ENCODE data around the gene LINGO3. TPM values are rescaled to one million over a fixed set of nuclear protein-coding genes. Genes with fewer than 3 reads are reported as not detected.

The LINGO3 gene
- total and polyA plus RNA-seq, 2 of the 4 experiments (the other 2 are of a cell fraction), result not detected

- POLR2A ChIA-PET (ENCODE audit: unreplicated experiment), result no interaction called here
These were observed 27.9 kb upstream of the LINGO3 start for GRCh38 chr19:2335848-2336247.

More at GRCh38 chr19:2335848-2336247, 27.9 kb upstream of the LINGO3 start:
- Histone ChIP-seq H2BK15ac (ENCODE audit: low read depth, low read length) (no peak overlapping the region), H2BK20ac (ENCODE audit: low read depth, low read length) (no peak overlapping the region), H3K18ac (ENCODE audit: low read depth, low read length) (no peak overlapping the region), H3K9me1 (ENCODE audit: insufficient read depth, low read length) (peaks cover 13% of the 10 kb centered on the region), H2AFZ (replicated peaks; ENCODE audit: low read length, poor library complexity) (peak overlapping the region; percentile 32), H4K5ac (ENCODE audit: low read depth, low read length) (no peak overlapping the region), H4K91ac (ENCODE audit: insufficient read depth, low read depth, low read length) (no peak overlapping the region), H3K4me3 (ENCODE audit: insufficient read depth, low read depth, low read length) (no peak overlapping the region), H3K56ac (ENCODE audit: extremely low read depth, insufficient read depth, low read length) (no peak overlapping the region), H3K14ac (replicated peaks; ENCODE audit: low read depth, low read length) (no peak overlapping the region), H2AK5ac (ENCODE audit: low read depth, low read length) (no peak overlapping the region), H3K9me3 (ENCODE audit: control insufficient read depth, insufficient read depth, low read length) (no peaks in the 10 kb centered on the region), H3K23ac (ENCODE audit: low read depth, low read length) (no peak overlapping the region), H3K36me3 (ENCODE audit: control insufficient read depth, insufficient read depth, low read length) (peaks cover 6% of the 10 kb centered on the region; the same call in 1 of the 2 replicates), H2AK9ac (replicated peaks; ENCODE audit: low read depth, low read length, poor library complexity) (peak overlapping the region; percentile 42), H3K27me3 (ENCODE audit: control insufficient read depth, insufficient read depth, low read length) (no peaks in the 10 kb centered on the region), H3K79me1 (ENCODE audit: low read depth in 1 of 2, low read length in 2 of 2) (peaks cover 29 to 58% of the 10 kb centered on the region in 2 experiments), H2BK120ac (ENCODE audit: low read depth, low read length) (no peak overlapping the region), H4K20me1 (ENCODE audit: insufficient read depth, low read length) (peaks cover 39% of the 10 kb centered on the region), H2BK5ac (ENCODE audit: low read depth, low read length, poor library complexity, severe bottlenecking) (no peak overlapping the region), H3K4ac (ENCODE audit: low read depth, low read length) (no peak overlapping the region), H3K4me2 (ENCODE audit: low read depth, low read length) (no peak overlapping the region), H4K8ac (ENCODE audit: low read depth in 2 of 2, low read length in 2 of 2) (no peak overlapping the region), H3K9ac (ENCODE audit: low read depth, low read length) (no peak overlapping the region), H3K4me1 (ENCODE audit: control insufficient read depth, insufficient read depth, low read length) (no peaks in the 10 kb centered on the region), H3K27ac (ENCODE audit: insufficient read depth, low read length) (no peak overlapping the region)
- no peak for TF ChIP-seq MAFK (IDR thresholded peaks at IDR 0.05; ENCODE audit: low read depth, low read length)
- TF ChIP-seq RAD21 (IDR thresholded peaks at IDR 0.05; ENCODE audit: low read length), result no peak
- TF ChIP-seq CEBPB (IDR thresholded peaks at IDR 0.05; ENCODE audit: low read depth, low read length), result no peak
- dilution Hi-C loops (cut with HindIII; ENCODE audit: low sequenced_read_pairs, unreplicated experiment) (no loop called here), intact Hi-C loops (cut with micrococcal nuclease) (no loop called here), in situ Hi-C loops (cut with MboI; ENCODE audit: low sequenced_read_pairs) (no loop called here)
- 100% methylated on average over 3 of the region's 3 CpGs; no CpG with 5 or more reads in 1 of the 2 experiments for WGBS, 2 experiments (ENCODE audit: extremely low coverage in 2 of 2, insufficient read length in 1 of 2)
- CTCF ChIA-PET, result no interaction called here
- ATAC-seq (ENCODE audit: low read depth) (no peak), DNase-seq (no peak)
- no TSS peak for BruUV-seq (replicated peaks)
